Small intestine (tissue), 16 donors: Measurements from ENCODE around the gene TEX264. TPM values are rescaled to one million over a fixed set of nuclear protein-coding genes. Genes with fewer than 3 reads are reported as not detected.
A peak's percentile ranks its signal among the peaks of the same experiment; 100 is the strongest.

ENCODE experiments used
- DNase-seq, 2 donors: peaks; one replicate each; pipeline versions ENCODE4 v3.0.0 to v3.0.0-alpha.2; 2013
- FAIRE-seq: peaks from 2 replicates; lab custom pipeline; 2012; peaks lifted over from hg19 to GRCh38; lab: Jason Lieb, UNC
- H3K27ac ChIP-seq, 3 donors: one replicate each; pipeline ENCODE4 v1.5.1; 2013; ENCODE audit warnings: low read length in 2 of 3, mild to moderate bottlenecking in 2 of 3, control low read depth in 1 of 3, inconsistent platforms in 1 of 3, low read depth in 1 of 3, moderate library complexity in 1 of 3
- H3K27me3 ChIP-seq, 3 donors: one replicate each; pipeline ENCODE4 v1.6.1; 2013; ENCODE audit warnings: low read length in 3 of 3, inconsistent platforms in 1 of 3; ENCODE audit not compliant: control insufficient read depth in 3 of 3, insufficient read depth in 3 of 3
- H3K36me3 ChIP-seq, 3 donors: one replicate each; pipeline ENCODE4 v1.6.1; 2013; ENCODE audit warnings: low read length in 3 of 3, inconsistent platforms in 1 of 3, low read depth in 1 of 3, mild to moderate bottlenecking in 1 of 3, moderate library complexity in 1 of 3; ENCODE audit not compliant: control insufficient read depth in 3 of 3, insufficient read depth in 2 of 3
- H3K4me1 ChIP-seq, 3 donors: one replicate each; pipeline ENCODE4 v1.6.1; 2013; ENCODE audit warnings: low read length in 2 of 3, inconsistent platforms in 1 of 3, low read depth in 1 of 3, mild to moderate bottlenecking in 1 of 3, moderate library complexity in 1 of 3; ENCODE audit not compliant: control insufficient read depth in 3 of 3, insufficient read depth in 2 of 3
- H3K4me3 ChIP-seq, 3 donors: one replicate each; pipeline ENCODE4 v1.5.1; 2013; ENCODE audit warnings: low read length in 3 of 3, control low read depth in 1 of 3, inconsistent platforms in 1 of 3, low read depth in 1 of 3, mild to moderate bottlenecking in 1 of 3, moderate library complexity in 1 of 3
- H3K9me3 ChIP-seq, 2 donors: one replicate each; pipeline ENCODE4 v1.6.1; 2013; ENCODE audit warnings: low read depth in 1 of 2, low read length in 1 of 2; ENCODE audit not compliant: control insufficient read depth in 2 of 2, insufficient read depth in 1 of 2
- WGBS, 3 donors: extraction: QIAGEN DNeasy Blood & Tissue Kit; methylation state at CpG; one replicate each; pipeline ENCODE4 v1.1.7; 2013; 5-methylcytosine and 5-hydroxymethylcytosine counted together
- long read RNA-seq, 10 donors: transcript quantifications; one replicate each; lab custom pipeline, GENCODE V29; 2026
- polyA plus RNA-seq, 4 donors: library from polyadenylated mRNA; stranded (reverse) in 3 of 4; unstranded in 1 of 4; fragments of 200-250 nt in 3 of 4; fragments of 120-200 nt in 1 of 4; gene quantifications; one replicate each; pipeline versions ENCODE4 v1.2.1 to v1.2.3, GENCODE V29; 2013
- donor health status: healthy with polysubstance abuse.
- donor health status: control.
- donor health status: control.
- donor health status: Bipolar disorder and iron deficiency.
- donor health status: healthy.

Gene TEX264, protein sequence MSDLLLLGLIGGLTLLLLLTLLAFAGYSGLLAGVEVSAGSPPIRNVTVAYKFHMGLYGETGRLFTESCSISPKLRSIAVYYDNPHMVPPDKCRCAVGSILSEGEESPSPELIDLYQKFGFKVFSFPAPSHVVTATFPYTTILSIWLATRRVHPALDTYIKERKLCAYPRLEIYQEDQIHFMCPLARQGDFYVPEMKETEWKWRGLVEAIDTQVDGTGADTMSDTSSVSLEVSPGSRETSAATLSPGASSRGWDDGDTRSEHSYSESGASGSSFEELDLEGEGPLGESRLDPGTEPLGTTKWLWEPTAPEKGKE
- polyA plus RNA-seq: 10 to 100 TPM; 56.0 to 85.7 (median 67.3) TPM
- long read RNA-seq, donor 1: 0 reads
- long read RNA-seq, donor 2, transcript TEX264-201 (5 exons, 1,340 nt): major isoform, 6 of 13 reads
- long read RNA-seq, donor 2, partial matches to known transcripts: 5 of 13 reads
- long read RNA-seq, donor 2, other reads (novel, unspliced or antisense): 0 of 13 reads
- long read RNA-seq, donor 3, transcript TEX264-201 (5 exons, 1,340 nt): major isoform, 10 of 24 reads
- long read RNA-seq, donor 3, partial matches to known transcripts: 7 of 24 reads
- long read RNA-seq, donor 3, other reads (novel, unspliced or antisense): 0 of 24 reads
- long read RNA-seq, donor 4: 0 reads
- long read RNA-seq, donor 5, partial matches to known transcripts: 0 of 7 reads
- long read RNA-seq, donor 5, other reads (novel, unspliced or antisense): 0 of 7 reads
- long read RNA-seq, donor 6, transcript TEX264-201 (5 exons, 1,340 nt): major isoform, 10 of 20 reads
- long read RNA-seq, donor 6, partial matches to known transcripts: 9 of 20 reads
- long read RNA-seq, donor 6, other reads (novel, unspliced or antisense): 0 of 20 reads
- long read RNA-seq, donor 7: 0 reads
- long read RNA-seq, donor 8, partial matches to known transcripts: 0 of 1 reads
- long read RNA-seq, donor 8, other reads (novel, unspliced or antisense): 0 of 1 reads
- long read RNA-seq, donor 9, transcript TEX264-201 (5 exons, 1,340 nt): major isoform, 7 of 9 reads
- long read RNA-seq, donor 9, partial matches to known transcripts: 0 of 9 reads
- long read RNA-seq, donor 9, other reads (novel, unspliced or antisense): 0 of 9 reads
- long read RNA-seq, donor 10, transcript TEX264-201 (5 exons, 1,340 nt): major isoform, 13 of 20 reads
- long read RNA-seq, donor 10, partial matches to known transcripts: 5 of 20 reads
- long read RNA-seq, donor 10, other reads (novel, unspliced or antisense): 0 of 20 reads

DNA sequence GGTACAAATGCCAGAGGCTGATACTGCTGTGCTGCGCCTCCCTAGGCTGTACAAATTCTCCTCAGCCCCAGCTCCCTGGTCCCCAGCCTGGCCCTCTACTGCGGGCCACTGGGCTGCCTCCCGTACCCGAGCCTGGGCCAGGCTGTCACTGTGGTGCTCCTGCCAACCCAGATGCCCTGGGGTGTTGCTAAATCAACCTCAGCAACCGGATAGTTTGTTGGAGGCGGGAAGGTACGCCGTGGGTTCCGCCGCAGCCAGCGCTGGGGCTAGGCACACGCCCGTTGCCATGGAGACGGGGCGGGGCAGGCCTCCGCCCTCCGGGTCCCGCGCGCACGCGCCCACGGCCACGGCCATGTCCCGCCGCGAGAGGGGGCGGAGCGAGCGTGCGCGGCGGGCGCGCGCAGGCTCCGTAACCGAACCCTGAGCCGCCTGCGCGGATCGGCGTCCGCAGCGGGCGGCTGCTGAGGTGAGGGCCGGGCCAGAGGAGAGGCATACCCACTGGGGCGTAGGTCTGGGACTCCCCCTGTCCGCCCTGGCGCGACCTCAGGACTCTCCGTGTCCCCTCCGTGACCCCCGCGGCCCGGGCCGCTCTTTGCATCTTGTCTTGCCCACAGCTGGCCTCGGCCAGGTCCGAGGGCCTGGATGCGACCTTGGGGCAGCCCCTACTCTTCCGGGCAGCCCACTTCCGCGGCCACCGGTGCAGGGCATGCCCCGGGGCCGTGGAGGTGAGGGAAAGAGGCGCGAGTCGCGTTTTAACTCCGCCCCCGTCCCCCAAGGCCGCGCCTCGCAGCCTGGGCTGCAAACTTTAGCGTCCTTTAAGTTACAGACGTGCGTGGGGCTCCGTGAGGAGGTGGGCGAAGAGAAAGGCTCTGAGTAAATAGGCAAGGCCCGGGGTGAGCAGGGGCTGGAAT, at the start of gene TEX264:
Gene TEX264, plus strand, starts transcription at position 430 of the 911 bp plus-strand sequence. CDS start 3,053 bp downstream, outside the sequence.
- no peak for FAIRE-seq
- WGBS, 3 donors: 0 to 1% (median 0%) methylated on average over 70 to 81 of the region's 81 CpGs
- Histone ChIP-seq H3K9me3 (no peaks in the 10 kb centered on the region), H3K36me3 (peaks cover 0 to 25% (median 2%) of the 10 kb centered on the region in 3 donors), H3K27ac (peak within 1 kb of the TSS; percentile 80 to 96 (median 90)), H3K27me3 (no peaks in the 10 kb centered on the region), H3K4me3 (peak within 1 kb of the TSS; percentile 62 to 86 (median 78)), H3K4me1 (peaks cover 3 to 18% (median 5%) of the 10 kb centered on the region in 3 donors)
- peak; percentile 94 for DNase-seq

DNA sequence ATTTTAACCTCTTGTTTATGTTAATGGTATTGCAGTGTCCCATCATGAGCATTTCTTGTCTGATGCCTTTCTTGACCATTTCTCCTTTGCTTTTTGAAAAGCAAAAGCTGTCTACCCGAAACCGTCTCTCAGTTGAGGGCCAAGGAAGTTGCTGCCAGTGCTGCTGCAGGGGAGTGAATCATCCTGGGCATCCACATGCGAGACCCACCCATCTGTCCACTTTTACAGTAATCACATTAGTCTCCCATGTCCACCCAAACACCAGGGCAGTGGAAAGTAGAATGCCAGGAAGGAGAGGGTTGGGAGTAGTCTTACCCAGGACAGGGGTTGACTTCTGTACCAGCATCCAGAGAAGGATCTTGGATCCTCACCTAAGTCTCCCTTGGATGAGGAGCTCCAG, 48.6 kb upstream of the TEX264 start:
- FAIRE-seq: no peak
- no peaks in the 10 kb centered on the region for H3K27me3 ChIP-seq
- no peaks in the 10 kb centered on the region for H3K9me3 ChIP-seq
- no peak overlapping the region for H3K27ac ChIP-seq
- WGBS, 3 donors: 94 to 96% (median 94%) methylated on average over 3 of the region's 3 CpGs
- no peak for DNase-seq
- no peak overlapping the region for H3K4me3 ChIP-seq
- peaks cover 0 to 7% (median 0%) of the 10 kb centered on the region in 3 donors for H3K36me3 ChIP-seq
- peaks cover 4 to 15% (median 13%) of the 10 kb centered on the region in 3 donors for H3K4me1 ChIP-seq

DNA sequence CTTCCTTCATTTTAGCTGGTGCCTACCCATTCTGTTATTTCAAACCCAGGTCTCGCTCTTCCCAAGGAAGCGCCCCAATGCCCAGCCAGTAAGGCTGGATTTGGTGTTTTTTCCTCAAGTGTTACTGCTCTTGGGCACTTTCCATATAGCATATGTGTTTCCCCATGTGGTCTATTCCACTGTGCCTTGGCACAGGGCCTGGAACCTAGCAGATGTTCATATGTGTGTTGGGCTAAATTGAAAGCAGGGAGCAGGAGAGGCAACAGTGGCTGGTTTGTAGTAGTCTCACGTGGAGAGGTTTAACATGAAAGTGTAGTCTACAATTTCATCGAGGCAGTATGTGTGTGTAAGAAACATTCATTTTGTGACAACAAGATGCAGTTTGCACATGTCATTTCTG, 48.2 kb upstream of the TEX264 start:
- no peak for DNase-seq
- no peak for FAIRE-seq
- H3K27me3 ChIP-seq: no peaks in the 10 kb centered on the region
- WGBS, 3 donors: 74 to 85% (median 82%) methylated on average over 4 of the region's 4 CpGs
- H3K27ac ChIP-seq: no peak overlapping the region
- no peaks in the 10 kb centered on the region for H3K9me3 ChIP-seq
- H3K4me1 ChIP-seq: peaks cover 4 to 15% (median 13%) of the 10 kb centered on the region in 3 donors
- H3K36me3 ChIP-seq: peaks cover 0 to 12% (median 3%) of the 10 kb centered on the region in 3 donors
- no peak overlapping the region for H3K4me3 ChIP-seq

DNA sequence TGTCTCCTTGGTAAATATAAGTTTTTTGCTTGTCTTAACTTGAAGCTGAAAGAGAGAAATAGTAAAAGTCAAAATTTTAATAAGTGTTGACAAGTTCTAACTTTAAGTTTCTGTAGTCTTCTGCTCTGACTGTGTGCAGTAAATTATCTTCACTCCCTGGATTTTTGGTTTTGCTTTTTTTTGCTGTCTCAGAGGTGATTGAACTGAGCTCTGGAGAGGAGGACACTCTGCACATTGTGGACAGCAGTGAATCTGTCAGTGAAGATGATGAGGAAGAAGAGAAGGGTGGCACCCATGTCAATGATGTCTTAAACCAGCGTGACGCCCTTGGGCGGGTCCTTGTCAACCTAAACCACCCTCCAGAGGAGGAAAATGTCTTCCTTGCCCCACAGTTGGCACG, 40.5 kb upstream of the TEX264 start:
- H3K27ac ChIP-seq: no peak overlapping the region
- WGBS, 3 donors: 88 to 92% (median 90%) methylated on average over 4 of the region's 4 CpGs
- FAIRE-seq (no peak), DNase-seq (no peak)
- no peaks in the 10 kb centered on the region for H3K27me3 ChIP-seq
- peaks cover 6 to 42% (median 10%) of the 10 kb centered on the region in 3 donors for H3K36me3 ChIP-seq
- H3K9me3 ChIP-seq: no peaks in the 10 kb centered on the region
- H3K4me1 ChIP-seq: no peaks in the 10 kb centered on the region
- no peak overlapping the region for H3K4me3 ChIP-seq

DNA sequence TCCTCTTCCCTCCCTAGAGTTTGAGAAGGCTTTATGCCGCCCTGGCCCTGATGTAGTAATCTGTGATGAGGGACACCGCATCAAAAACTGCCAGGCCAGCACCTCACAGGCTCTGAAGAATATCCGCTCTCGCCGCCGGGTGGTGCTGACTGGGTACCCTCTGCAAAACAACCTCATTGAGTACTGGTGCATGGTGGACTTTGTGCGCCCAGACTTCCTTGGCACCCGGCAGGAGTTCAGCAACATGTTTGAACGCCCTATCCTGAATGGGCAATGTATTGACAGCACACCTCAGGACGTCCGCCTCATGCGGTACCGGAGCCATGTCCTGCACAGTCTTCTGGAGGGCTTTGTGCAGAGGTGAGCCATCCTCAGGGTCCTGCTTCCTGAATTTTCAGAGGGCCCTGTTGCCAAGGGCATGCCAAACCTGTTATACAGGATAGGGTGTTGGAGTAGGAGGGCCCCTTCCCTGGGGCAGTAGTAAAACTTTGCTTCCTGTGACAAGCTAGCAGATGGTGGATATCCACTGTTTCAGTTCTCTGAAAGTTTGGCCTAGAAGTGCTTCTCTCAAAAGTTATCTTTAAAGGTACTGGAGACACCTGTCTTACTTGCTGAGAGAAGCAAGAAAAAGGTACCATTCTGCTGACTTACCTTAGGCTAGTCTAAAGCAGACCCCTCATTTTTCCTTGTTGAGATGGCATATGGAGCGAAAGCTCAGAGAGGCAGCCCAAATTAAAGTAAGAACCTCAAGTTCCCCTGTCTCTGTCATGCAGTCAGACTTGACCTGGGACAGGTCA, 33.7 kb upstream of the TEX264 start:
- 93 to 96% (median 95%) methylated on average over 14 of the region's 14 CpGs for WGBS, 3 donors
- H3K4me3 ChIP-seq: no peak overlapping the region
- no peak overlapping the region for H3K27ac ChIP-seq
- H3K36me3 ChIP-seq: peaks cover 21 to 50% (median 23%) of the 10 kb centered on the region in 3 donors
- H3K9me3 ChIP-seq: no peaks in the 10 kb centered on the region
- no peak for DNase-seq
- no peak for FAIRE-seq
- H3K4me1 ChIP-seq: no peaks in the 10 kb centered on the region
- no peaks in the 10 kb centered on the region for H3K27me3 ChIP-seq

DNA sequence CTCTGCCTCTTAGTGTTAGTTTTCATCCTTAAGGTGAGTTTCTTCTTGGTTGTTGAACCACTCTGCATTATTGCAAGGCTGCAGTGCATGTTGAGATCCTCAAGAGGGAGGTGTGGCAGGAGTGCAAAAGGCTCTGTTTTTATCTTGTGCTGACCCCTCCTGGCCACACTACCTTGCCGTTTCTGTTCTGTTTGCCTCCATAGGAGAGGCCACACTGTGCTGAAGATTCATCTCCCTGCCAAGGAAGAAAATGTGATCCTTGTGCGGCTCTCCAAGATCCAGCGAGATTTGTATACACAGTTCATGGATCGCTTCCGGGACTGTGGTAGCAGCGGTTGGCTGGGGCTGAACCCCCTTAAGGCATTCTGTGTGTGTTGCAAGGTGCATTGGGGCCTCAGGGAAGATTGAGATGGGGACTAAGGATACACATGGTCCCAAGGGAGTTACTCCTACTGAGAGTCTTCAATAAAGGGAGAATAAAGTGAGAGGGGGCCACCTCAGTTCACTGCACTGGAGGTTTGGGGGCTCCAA, 33.0 kb upstream of the TEX264 start:
- H3K9me3 ChIP-seq: no peaks in the 10 kb centered on the region
- no peak for FAIRE-seq
- peaks cover 21 to 47% (median 23%) of the 10 kb centered on the region in 3 donors for H3K36me3 ChIP-seq
- WGBS, 3 donors: 75 to 83% (median 78%) methylated on average over 6 of the region's 6 CpGs
- peak; percentile 58 for DNase-seq
- H3K4me1 ChIP-seq: no peaks in the 10 kb centered on the region
- H3K4me3 ChIP-seq: no peak overlapping the region
- H3K27me3 ChIP-seq: no peaks in the 10 kb centered on the region
- H3K27ac ChIP-seq: no peak overlapping the region

DNA sequence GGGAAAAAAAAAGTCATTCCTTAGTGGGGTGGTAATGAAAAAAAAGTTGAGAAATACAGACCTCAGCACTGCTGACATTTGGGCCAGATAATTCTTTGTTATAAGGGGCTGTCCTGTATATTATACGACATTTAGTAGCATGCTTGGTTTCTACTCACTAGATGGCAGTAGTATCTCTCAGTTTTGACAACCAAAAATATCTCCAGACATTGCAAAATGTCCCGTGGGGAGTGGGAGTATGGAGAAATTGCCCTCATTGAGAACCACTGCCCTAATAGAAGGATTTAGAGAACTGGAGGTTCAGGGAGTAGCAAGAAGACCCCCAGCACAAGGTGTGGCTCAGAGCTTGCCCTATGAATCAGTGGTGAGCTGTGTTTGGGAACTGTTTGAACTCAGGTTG, 28.6 kb upstream of the TEX264 start:
- Histone ChIP-seq H3K4me3 (no peak overlapping the region), H3K27ac (no peak overlapping the region), H3K36me3 (peaks cover 38 to 60% (median 39%) of the 10 kb centered on the region in 3 donors), H3K9me3 (peaks cover 0 to 4% of the 10 kb centered on the region in 2 donors), H3K27me3 (no peaks in the 10 kb centered on the region), H3K4me1 (no peaks in the 10 kb centered on the region)
- WGBS, 3 donors: 26 to 30% (median 26%) methylated on average over 2 of the region's 2 CpGs
- DNase-seq: no peak
- FAIRE-seq: no peak
